Fibroblast of lung (primary cell): ENCODE measurements around the gene LSMEM2. TPM values are rescaled to one million over a fixed set of nuclear protein-coding genes. Genes with fewer than 3 reads are reported as not detected.

ENCODE experiments used
- DNase-seq, 2 donors: peaks; one replicate each; pipeline versions ENCODE4 v3.0.0 to v3.0.0-alpha.2; 2010; ENCODE audit warnings: low read depth in 2 of 2
- H2AFZ ChIP-seq: 2 replicates; pipeline ENCODE4 v1.5.1; 2012; ENCODE audit warnings: low read length, control low read depth, inconsistent platforms
- H3K27ac ChIP-seq: 2 replicates; pipeline ENCODE4 v1.5.1; 2011; ENCODE audit warnings: low read length, control low read depth; ENCODE audit not compliant: insufficient read depth
- H3K27me3 ChIP-seq: 2 replicates; pipeline ENCODE4 v1.5.1; 2011; ENCODE audit warnings: mild to moderate bottlenecking, low read length; ENCODE audit not compliant: control insufficient read depth, insufficient read depth
- H3K36me3 ChIP-seq: 2 replicates; pipeline ENCODE4 v1.5.1; 2011; ENCODE audit warnings: low read length; ENCODE audit not compliant: control insufficient read depth, insufficient read depth
- H3K4me1 ChIP-seq: 2 replicates; pipeline ENCODE4 v1.5.1; 2011; ENCODE audit warnings: low read length; ENCODE audit not compliant: control insufficient read depth, insufficient read depth; ENCODE audit errors: extremely low read depth
- H3K4me2 ChIP-seq: 2 replicates; pipeline ENCODE4 v1.5.1; 2011; ENCODE audit warnings: low read length, control low read depth; ENCODE audit not compliant: insufficient read depth; ENCODE audit errors: extremely low read depth
- H3K4me3 ChIP-seq, 4 experiments: fragments of 200-600 bp in 1 of 4; sonication (generic) in 1 of 4; replicated peaks in 1 of 4; 2 replicates each; pipeline ENCODE4 v1.5.1; 2011 to 2016; ENCODE audit warnings: low read length in 4 of 4, low read depth in 3 of 4, mild to moderate bottlenecking in 3 of 4, control low read depth in 2 of 4, inconsistent platforms in 1 of 4, mixed read lengths in 1 of 4; ENCODE audit not compliant: insufficient read depth in 1 of 4; ENCODE audit errors: control extremely low read depth in 1 of 4
- H3K79me2 ChIP-seq: 2 replicates; pipeline ENCODE4 v1.5.1; 2012; ENCODE audit warnings: mild to moderate bottlenecking, low read length, inconsistent platforms; ENCODE audit not compliant: control insufficient read depth, insufficient read depth
- H3K9ac ChIP-seq: 2 replicates; pipeline ENCODE4 v1.5.1; 2011; ENCODE audit warnings: mild to moderate bottlenecking, low read length, control low read depth; ENCODE audit not compliant: insufficient read depth
- H3K9me3 ChIP-seq: 2 replicates; pipeline ENCODE4 v1.5.1; 2012; ENCODE audit warnings: low read depth, low read length; ENCODE audit not compliant: control insufficient read depth, insufficient read depth
- H4K20me1 ChIP-seq: 2 replicates; pipeline ENCODE4 v1.5.1; 2011; ENCODE audit warnings: low read length; ENCODE audit not compliant: control insufficient read depth, insufficient read depth; ENCODE audit errors: extremely low read depth
- CTCF ChIP-seq, 2 donors: IDR thresholded peaks in 1 of 2; conservative IDR thresholded peaks in 1 of 2; 1 replicate in 1 of 2; 2 replicates in 1 of 2; pipeline ENCODE4 v1.5.1; 2011 to 2012; ENCODE audit warnings: low read length in 2 of 2, control low read depth in 1 of 2, inconsistent platforms in 1 of 2, low read depth in 1 of 2, mild to moderate bottlenecking in 1 of 2
- EZH2 ChIP-seq: IDR thresholded peaks from 2 replicates; pipeline ENCODE4 v1.5.1; 2012; ENCODE audit warnings: low read length, control low read depth, mild to moderate bottlenecking; ENCODE audit errors: missing control alignments
- polyA plus RNA-seq, 2 donors: library from polyadenylated mRNA; depleted of rRNA in 1 of 2; stranded (reverse) in 1 of 2; unstranded in 1 of 2; fragments of >200 nt; gene quantifications; 2 replicates each; pipeline ENCODE4 v1.2.1, GENCODE V29; 2011 to 2012; ENCODE audit warnings: missing spikeins in 1 of 2
- total RNA-seq: library from RNA; depleted of rRNA; stranded (reverse); fragments of >200 nt; gene quantifications from 2 replicates; pipeline ENCODE4 v1.2.1, GENCODE V29; 2014

Gene LSMEM2
- total and polyA plus RNA-seq, 2 donors (not counting 1 experiment from before 2014, with no cell fraction given): not detected

GRCh38 chr3:50251220-50251619 lies 27.7 kb upstream of the LSMEM2 start:
- Histone ChIP-seq H3K79me2 (peaks cover 73% of the 10 kb centered on the region), H3K9me3 (no peaks in the 10 kb centered on the region), H3K27me3 (no peaks in the 10 kb centered on the region), H3K36me3 (peaks cover 23% of the 10 kb centered on the region), H3K4me1 (peaks cover 43% of the 10 kb centered on the region), H2AFZ (no peak overlapping the region), H3K4me2 (no peak overlapping the region), H4K20me1 (peaks cover 2% of the 10 kb centered on the region), H3K27ac (peak overlapping the region; percentile 46), H3K4me3 (no peak overlapping the region), H3K9ac (no peak overlapping the region)
- TF ChIP-seq CTCF (conservative IDR thresholded peaks at IDR 0.05 in 1 of 2, IDR thresholded peaks at IDR 0.05 in 1 of 2; ENCODE audit: low read depth in 1 of 2, low read length in 2 of 2) (no peak), EZH2 (no peak)
- DNase-seq: peak; percentile 90 to 94

DNA sequence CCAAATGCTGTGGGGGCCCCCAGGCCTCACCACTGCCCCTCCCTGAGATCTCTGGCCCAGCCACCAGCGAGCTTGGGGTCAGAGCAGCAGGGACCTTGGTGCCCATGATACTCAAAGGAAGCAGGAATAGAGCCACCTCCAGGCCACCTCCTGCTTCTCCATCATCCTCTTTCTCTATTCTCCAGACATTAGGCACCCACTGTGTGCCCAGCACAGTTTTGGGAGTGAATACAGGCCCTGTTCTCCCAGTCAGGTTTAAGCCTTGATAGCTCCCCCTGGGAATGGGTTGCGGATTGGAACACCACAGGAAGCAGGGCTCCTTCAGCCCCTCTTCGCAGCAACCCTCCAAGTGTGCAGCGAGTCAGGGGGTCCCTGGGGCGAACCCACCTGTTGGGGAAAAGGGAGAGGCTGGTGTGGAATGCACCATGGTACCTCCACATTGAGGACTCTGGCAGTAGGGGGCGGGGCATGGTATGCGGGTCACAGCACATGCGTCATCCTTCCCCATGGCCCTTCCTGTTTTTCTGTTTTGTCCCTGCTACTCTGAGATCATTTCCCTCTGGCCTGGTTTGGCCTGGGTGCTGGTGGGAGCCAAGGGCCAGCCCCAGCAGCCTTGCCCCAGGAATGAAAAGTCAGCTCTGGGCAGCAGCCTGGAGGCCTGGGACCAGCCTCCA lies 24.2 kb upstream of the LSMEM2 start:
- DNase-seq: peak; percentile 33 to 47
- Histone ChIP-seq H3K27me3 (no peaks in the 10 kb centered on the region), H3K9me3 (no peaks in the 10 kb centered on the region), H3K36me3 (peaks cover 38% of the 10 kb centered on the region), H3K79me2 (peaks cover 39% of the 10 kb centered on the region), H3K27ac (no peak overlapping the region), H4K20me1 (peaks cover 2% of the 10 kb centered on the region), H3K4me3 (no peak overlapping the region), H2AFZ (no peak overlapping the region), H3K4me1 (peaks cover 14% of the 10 kb centered on the region), H3K9ac (no peak overlapping the region), H3K4me2 (no peak overlapping the region)
- no peak for TF ChIP-seq CTCF (conservative IDR thresholded peaks at IDR 0.05 in 1 of 2, IDR thresholded peaks at IDR 0.05 in 1 of 2; ENCODE audit: low read depth in 1 of 2, low read length in 2 of 2)
- no peak for TF ChIP-seq EZH2

- H3K9me3 ChIP-seq: no peaks in the 10 kb centered on the region
- no peak overlapping the region for H3K4me3 ChIP-seq
- no peak overlapping the region for H3K27ac ChIP-seq
- DNase-seq: no peak
- peaks cover 34% of the 10 kb centered on the region for H3K79me2 ChIP-seq
- H3K9ac ChIP-seq: no peak overlapping the region
- no peaks in the 10 kb centered on the region for H3K27me3 ChIP-seq
- peaks cover 2% of the 10 kb centered on the region for H4K20me1 ChIP-seq
- no peak overlapping the region for H3K4me2 ChIP-seq
- TF ChIP-seq EZH2 (no peak), CTCF (conservative IDR thresholded peaks at IDR 0.05 in 1 of 2, IDR thresholded peaks at IDR 0.05 in 1 of 2; ENCODE audit: low read depth in 1 of 2, low read length in 2 of 2) (no peak)
- H3K36me3 ChIP-seq: peaks cover 38% of the 10 kb centered on the region
- peaks cover 13% of the 10 kb centered on the region for H3K4me1 ChIP-seq
- no peak overlapping the region for H2AFZ ChIP-seq
These were observed 23.7 kb upstream of the LSMEM2 start for GRCh38 chr3:50255251-50255615.
